ENCODE measurements around the gene ATM. TPM values are rescaled to one million over a fixed set of nuclear protein-coding genes. Genes with fewer than 3 reads are reported as not detected.

Gene ATM
- total RNA-seq, 4 donors from 2014 or later, result 31.7 to 135 (median 88.5) TPM

DNA sequence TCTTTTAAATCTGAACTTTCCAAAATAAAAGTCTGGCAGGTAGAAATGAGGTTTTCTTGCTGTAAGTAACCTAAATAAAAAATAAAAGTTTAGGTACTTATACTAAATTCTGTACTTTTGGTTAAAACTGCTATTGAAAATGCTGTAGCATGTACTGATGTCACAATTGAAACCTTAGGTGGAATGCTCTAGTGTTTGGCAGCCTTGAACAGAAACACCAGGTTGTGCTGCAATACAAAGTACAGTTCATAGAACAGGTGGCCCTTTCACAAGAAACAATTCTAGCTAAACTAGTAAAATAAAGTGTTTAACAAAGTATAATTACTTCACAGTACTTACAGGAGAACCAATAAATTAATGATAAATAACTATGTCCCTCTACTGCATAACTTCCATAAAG, 25.5 kb upstream of the ATM start:
- in situ Hi-C loops (cut with MboI; ENCODE audit: low pct_ligation_motif_present in 1 of 4, low pct_unique_long_range_greater_than_20kb in 1 of 4, low sequenced_read_pairs in 3 of 4) (no loop called here), intact Hi-C loops (cut with DNase I; ENCODE audit: low total_unique reads) (no loop called here)
- H3K27ac ChIP-seq, result no peak overlapping the region
- H3K9me3 ChIP-seq, result no peaks in the 10 kb centered on the region
- H3K27me3 ChIP-seq, result no peaks in the 10 kb centered on the region
- no peak overlapping the region for H3K4me3 ChIP-seq
- H3K36me3 ChIP-seq, result peaks cover 0 to 37% (median 3%) of the 10 kb centered on the region in 4 donors
- TF ChIP-seq POLR2AphosphoS5 (IDR thresholded peaks at IDR 0.05) (no peak), EP300 (IDR thresholded peaks at IDR 0.05; ENCODE audit: low read depth) (no peak), POLR2A (IDR thresholded peaks at IDR 0.05) (no peak)
- TF ChIP-seq, protein P1, sequence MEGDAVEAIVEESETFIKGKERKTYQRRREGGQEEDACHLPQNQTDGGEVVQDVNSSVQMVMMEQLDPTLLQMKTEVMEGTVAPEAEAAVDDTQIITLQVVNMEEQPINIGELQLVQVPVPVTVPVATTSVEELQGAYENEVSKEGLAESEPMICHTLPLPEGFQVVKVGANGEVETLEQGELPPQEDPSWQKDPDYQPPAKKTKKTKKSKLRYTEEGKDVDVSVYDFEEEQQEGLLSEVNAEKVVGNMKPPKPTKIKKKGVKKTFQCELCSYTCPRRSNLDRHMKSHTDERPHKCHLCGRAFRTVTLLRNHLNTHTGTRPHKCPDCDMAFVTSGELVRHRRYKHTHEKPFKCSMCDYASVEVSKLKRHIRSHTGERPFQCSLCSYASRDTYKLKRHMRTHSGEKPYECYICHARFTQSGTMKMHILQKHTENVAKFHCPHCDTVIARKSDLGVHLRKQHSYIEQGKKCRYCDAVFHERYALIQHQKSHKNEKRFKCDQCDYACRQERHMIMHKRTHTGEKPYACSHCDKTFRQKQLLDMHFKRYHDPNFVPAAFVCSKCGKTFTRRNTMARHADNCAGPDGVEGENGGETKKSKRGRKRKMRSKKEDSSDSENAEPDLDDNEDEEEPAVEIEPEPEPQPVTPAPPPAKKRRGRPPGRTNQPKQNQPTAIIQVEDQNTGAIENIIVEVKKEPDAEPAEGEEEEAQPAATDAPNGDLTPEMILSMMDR (IDR thresholded peaks at IDR 0.05), result no peak
- no peaks in the 10 kb centered on the region for H3K4me1 ChIP-seq
- DNase-seq, result no peak

DNA sequence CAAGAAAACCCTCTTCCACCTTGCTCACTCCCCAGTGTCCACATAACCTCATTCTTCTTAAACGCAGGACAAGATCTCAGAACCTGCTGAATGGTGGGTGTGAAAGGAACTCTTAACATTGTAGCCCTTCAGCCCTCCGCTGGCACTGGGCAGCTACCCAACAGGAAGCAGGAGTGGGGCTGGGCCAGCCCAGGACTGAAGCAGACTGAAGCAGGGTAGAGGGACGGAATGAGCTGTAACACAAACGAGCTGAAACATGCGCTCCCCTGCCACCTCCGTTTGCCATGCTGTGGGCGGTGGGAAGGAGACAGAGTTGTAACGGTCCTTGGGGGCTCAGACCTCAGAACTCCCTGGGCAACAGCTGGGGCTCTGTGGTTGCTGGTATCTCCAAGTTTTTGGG, 24.0 kb upstream of the ATM start:
- TF ChIP-seq EP300 (IDR thresholded peaks at IDR 0.05; ENCODE audit: low read depth) (no peak), POLR2AphosphoS5 (IDR thresholded peaks at IDR 0.05) (no peak), POLR2A (IDR thresholded peaks at IDR 0.05) (no peak)
- TF ChIP-seq, protein P1 (IDR thresholded peaks at IDR 0.05), result no peak

DNA sequence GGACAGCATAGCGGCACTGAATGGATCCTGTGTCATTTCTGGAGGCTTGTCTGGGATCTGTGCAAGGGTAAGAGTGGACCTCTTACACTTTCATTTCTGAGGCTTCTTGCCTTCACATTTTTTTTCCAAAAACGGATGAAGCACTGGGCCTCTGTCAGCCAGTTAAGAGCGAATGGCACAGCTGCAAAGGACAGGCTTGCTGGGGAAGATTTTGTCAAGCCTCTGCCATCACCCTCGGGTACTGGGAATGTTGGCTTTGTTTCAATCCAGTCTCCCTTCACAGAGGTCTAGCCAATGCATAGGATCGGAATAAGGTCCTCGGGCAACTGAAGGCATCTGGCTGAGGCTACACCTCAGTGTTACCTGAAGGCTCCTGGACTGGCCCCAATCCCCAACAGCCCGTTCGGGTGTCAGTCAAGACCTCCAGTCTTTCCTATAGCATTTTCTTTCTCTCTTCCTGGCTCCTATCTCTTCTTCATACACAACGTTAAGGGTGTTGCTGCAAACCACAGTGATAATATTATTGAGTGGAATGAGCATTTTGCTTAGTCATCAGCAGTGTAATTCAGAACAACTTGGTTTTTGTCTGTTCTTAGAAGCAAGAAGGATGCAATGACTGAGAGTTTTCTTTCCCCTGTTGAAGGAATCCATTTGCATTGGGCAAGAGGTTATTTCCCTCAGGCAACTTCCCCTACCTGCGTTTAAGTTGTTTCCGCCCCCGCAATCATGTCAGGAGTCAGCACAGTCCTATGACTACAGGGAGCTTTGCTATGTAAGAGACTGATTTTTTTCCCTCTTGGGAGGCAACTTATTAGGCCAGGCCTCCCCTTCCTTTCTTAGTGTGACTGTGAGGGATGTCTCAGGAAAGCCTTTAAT, 23.2 kb upstream of the ATM start:
- H3K27ac ChIP-seq, result no peak overlapping the region
- intact Hi-C loops (cut with DNase I; ENCODE audit: low total_unique reads), result no loop called here
- in situ Hi-C loops (cut with MboI; ENCODE audit: low pct_ligation_motif_present in 1 of 4, low pct_unique_long_range_greater_than_20kb in 1 of 4, low sequenced_read_pairs in 3 of 4), result loop anchor here in 1 of 4 donors (25.0 kb wide), 1 partner anchor 463 kb away; the partner anchor contains the start of gene DDX10

More for the DNA sequence above, 24.0 kb upstream of the ATM start:
- 92 to 100% methylated on average over 1 to 8 of the region's 8 CpGs for WGBS, 2 donors (ENCODE audit: low coverage in 1 of 2)
- Histone ChIP-seq H3K4me1 (no peaks in the 10 kb centered on the region), H3K9me3 (no peaks in the 10 kb centered on the region), H3K4me3 (no peak overlapping the region), H3K36me3 (peaks cover 0 to 23% (median 3%) of the 10 kb centered on the region in 4 donors), H3K27ac (no peak overlapping the region), H3K27me3 (no peaks in the 10 kb centered on the region)
- DNase-seq, result no peak
- intact Hi-C loops (cut with DNase I; ENCODE audit: low total_unique reads) (no loop called here), in situ Hi-C loops (cut with MboI; ENCODE audit: low pct_ligation_motif_present in 1 of 4, low pct_unique_long_range_greater_than_20kb in 1 of 4, low sequenced_read_pairs in 3 of 4) (no loop called here)

DNA sequence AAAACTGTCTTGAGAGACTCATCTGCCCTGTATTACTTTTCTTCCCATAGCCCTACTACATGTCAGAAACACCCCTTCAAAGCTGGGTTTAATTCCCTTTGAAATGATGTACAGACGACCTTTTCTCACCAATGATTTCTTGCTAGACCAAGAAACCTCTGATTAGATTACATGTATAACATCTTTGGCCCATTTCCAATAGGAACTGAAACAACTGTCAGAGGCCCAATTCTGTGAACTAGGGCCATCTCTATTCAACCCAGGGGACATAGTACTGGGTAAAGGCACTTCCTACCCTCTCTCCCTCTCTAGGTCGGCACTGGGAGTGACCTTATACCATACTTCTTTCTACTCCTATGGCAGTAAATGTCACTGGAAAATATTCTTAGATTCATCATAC, 19.8 kb upstream of the ATM start:
- Histone ChIP-seq H3K9me3 (peaks cover 0 to 4% of the 10 kb centered on the region in 2 donors), H3K36me3 (peaks cover 0 to 24% (median 10%) of the 10 kb centered on the region in 4 donors), H3K4me3 (no peak overlapping the region), H3K27me3 (no peaks in the 10 kb centered on the region), H3K27ac (no peak overlapping the region), H3K4me1 (no peaks in the 10 kb centered on the region)
- TF ChIP-seq, protein P1 (IDR thresholded peaks at IDR 0.05), result no peak
- TF ChIP-seq POLR2AphosphoS5 (IDR thresholded peaks at IDR 0.05) (no peak), EP300 (IDR thresholded peaks at IDR 0.05; ENCODE audit: low read depth) (no peak), POLR2A (IDR thresholded peaks at IDR 0.05) (no peak)
- in situ Hi-C loops (cut with MboI; ENCODE audit: low pct_ligation_motif_present in 1 of 4, low pct_unique_long_range_greater_than_20kb in 1 of 4, low sequenced_read_pairs in 3 of 4), result loop anchor here in 1 of 4 donors (25.0 kb wide), 1 partner anchor 459 kb away; the partner anchor contains the start of gene DDX10
- DNase-seq, result no peak
- WGBS, 2 donors (ENCODE audit: low coverage in 1 of 2), result 64 to 83% methylated on average over 1 to 2 of the region's 2 CpGs
- intact Hi-C loops (cut with DNase I; ENCODE audit: low total_unique reads), result no loop called here

More for the DNA sequence above, 23.2 kb upstream of the ATM start:
- H3K27me3 ChIP-seq, result no peaks in the 10 kb centered on the region
- no peak for DNase-seq
- H3K36me3 ChIP-seq, result peaks cover 0 to 17% (median 1%) of the 10 kb centered on the region in 4 donors
- no peak for TF ChIP-seq POLR2A (IDR thresholded peaks at IDR 0.05)
- no peak for TF ChIP-seq EP300 (IDR thresholded peaks at IDR 0.05; ENCODE audit: low read depth)
- TF ChIP-seq, protein P1 (IDR thresholded peaks at IDR 0.05), result no peak
- no peak for TF ChIP-seq POLR2AphosphoS5 (IDR thresholded peaks at IDR 0.05)
- H3K9me3 ChIP-seq, result peaks cover 0 to 1% of the 10 kb centered on the region in 2 donors
- H3K4me1 ChIP-seq, result no peaks in the 10 kb centered on the region
- 53 to 79% methylated on average over 7 to 12 of the region's 12 CpGs for WGBS, 2 donors (ENCODE audit: low coverage in 1 of 2)
- no peak overlapping the region for H3K4me3 ChIP-seq
